NCI-H146 (cell line): Measurements from ENCODE around the gene CGB3.
A peak's percentile ranks its signal among the peaks of the same experiment; 100 is the strongest.
"Not testable (repeated sequence)": the region's sequence is repeated elsewhere in the genome, so short reads cannot be mapped to it uniquely, and the experiment has no call there.

ENCODE experiments used
- DNase-seq: peaks from one replicate; lab custom pipeline; 2025; lab: John Stamatoyannopoulos, UW

CGB3 gene

GRCh38 chr19:49024233-49024632 is at the start of gene CGB3:
CGB3 (minus strand) TSS chr19:49024333; CDS start chr19:49023971, 362 bp downstream.
- DNase-seq = not testable (repeated sequence)

GRCh38 chr19:49071860-49072547 is 47.9 kb upstream of the CGB3 start:
- no peak for DNase-seq

- DNase-seq = no peak
Measured at GRCh38 chr19:49070416-49070815, 46.3 kb upstream of the CGB3 start.

- DNase-seq = no peak
Measured at GRCh38 chr19:49069026-49069425, 44.9 kb upstream of the CGB3 start.

- DNase-seq = no peak
Measured at GRCh38 chr19:49067554-49067953, 43.4 kb upstream of the CGB3 start.

- DNase-seq = no peak
Measured at GRCh38 chr19:49065905-49066512, 41.9 kb upstream of the CGB3 start.

- peak; percentile 26 for DNase-seq
Measured at GRCh38 chr19:49064768-49065611, 40.9 kb upstream of the CGB3 start, which contains the start of gene NTF4. NTF4 (minus strand) TSS chr19:49064818; CDS start chr19:49061997, 2,821 bp downstream.

GRCh38 chr19:49064029-49064629 is 40.0 kb upstream of the CGB3 start:
- DNase-seq = no peak

GRCh38 chr19:49061445-49061844 is 37.3 kb upstream of the CGB3 start:
- DNase-seq = no peak

GRCh38 chr19:49061000-49061399 is 36.9 kb upstream of the CGB3 start:
- DNase-seq = no peak

- no peak for DNase-seq
Measured at GRCh38 chr19:49059053-49059452, 34.9 kb upstream of the CGB3 start.

- peak; percentile 26 for DNase-seq
Measured at GRCh38 chr19:49058562-49058961, 34.4 kb upstream of the CGB3 start.

- peak; percentile 56 for DNase-seq
Measured at GRCh38 chr19:49057636-49058234, 33.6 kb upstream of the CGB3 start, which contains the start of gene CGB7. CGB7 (minus strand) TSS chr19:49057749; CDS start chr19:49055375, 2,374 bp downstream.

- not testable (repeated sequence) for DNase-seq
Measured at GRCh38 chr19:49056902-49057596, 32.9 kb upstream of the CGB3 start.

- peak; percentile 59 for DNase-seq
Measured at GRCh38 chr19:49056101-49056901, 32.2 kb upstream of the CGB3 start.

GRCh38 chr19:49050376-49051033 is 26.4 kb upstream of the CGB3 start:
- not testable (repeated sequence) for DNase-seq

GRCh38 chr19:49049834-49050233 is 25.7 kb upstream of the CGB3 start:
- not testable (repeated sequence) for DNase-seq

- not testable (repeated sequence) for DNase-seq
Measured at GRCh38 chr19:49049011-49049410, 24.9 kb upstream of the CGB3 start, which contains the start of gene CGB8. CGB8 (minus strand) TSS chr19:49049111; CDS start chr19:49048739, 372 bp downstream.

GRCh38 chr19:49043548-49043947 is 19.4 kb upstream of the CGB3 start, which contains the start of gene CGB5:
CGB5 (plus strand) TSS chr19:49043848; CDS start chr19:49044210, 362 bp downstream.
- DNase-seq = peak; percentile 30
